Heart left ventricle (tissue), 16 donors: ENCODE data around the gene SPTLC2. TPM values are rescaled to one million over a fixed set of nuclear protein-coding genes. Genes with fewer than 3 reads are reported as not detected.
A peak's percentile ranks its signal among the peaks of the same experiment; 100 is the strongest.

Experiments used
- ATAC-seq, 4 donors: fragments of 200-7000 bp; cut with Tn5 transposase; one replicate each; pipeline ENCODE4 v1.9.1; 2020 to 2022; ENCODE audit warnings: moderate library complexity in 4 of 4, mild to moderate bottlenecking in 3 of 4, moderate number of reproducible peaks in 1 of 4
- DNase-seq, 5 donors: peaks; one replicate each; pipeline ENCODE4 v3.0.0-alpha.2; 2020
- H3K27ac ChIP-seq, 12 donors: fragments of 200-600 bp; sonication (generic) in 4 of 12; one replicate each; pipeline versions ENCODE4 v1.5.0 to v1.8.0; 2016 to 2022; ENCODE audit warnings: mild to moderate bottlenecking in 2 of 12
- H3K27me3 ChIP-seq, 9 donors: fragments of 200-600 bp; sonication (generic) in 2 of 9; one replicate each; pipeline versions ENCODE4 v1.5.1 to v1.8.0; 2016 to 2022; ENCODE audit warnings: mild to moderate bottlenecking in 3 of 9
- H3K36me3 ChIP-seq, 9 donors: fragments of 200-600 bp; sonication (generic) in 2 of 9; one replicate each; pipeline versions ENCODE4 v1.5.0 to v1.8.0; 2018 to 2022; ENCODE audit warnings: mild to moderate bottlenecking in 2 of 9
- H3K4me1 ChIP-seq, 12 donors: fragments of 200-600 bp; sonication (generic) in 4 of 12; one replicate each; pipeline versions ENCODE4 v1.5.0 to v1.8.0; 2016 to 2022; ENCODE audit warnings: mild to moderate bottlenecking in 3 of 12
- H3K4me3 ChIP-seq, 12 donors: fragments of 200-600 bp; sonication (generic) in 4 of 12; one replicate each; pipeline versions ENCODE4 v1.5.0 to v1.8.0; 2017 to 2022; ENCODE audit warnings: mild to moderate bottlenecking in 9 of 12, moderate library complexity in 4 of 12
- H3K9me3 ChIP-seq, 12 donors: fragments of 200-600 bp; sonication (generic) in 4 of 12; one replicate each; pipeline versions ENCODE4 v1.5.0 to v1.8.0; 2016 to 2022; ENCODE audit warnings: mild to moderate bottlenecking in 1 of 12
- CTCF ChIP-seq, 12 donors: fragments of 200-600 bp; sonication (generic) in 4 of 12; IDR thresholded peaks; one replicate each; pipeline versions ENCODE4 v1.5.0 to v1.8.0; 2018 to 2022; ENCODE audit warnings: antibody characterized with exemption in 12 of 12, mild to moderate bottlenecking in 5 of 12
- POLR2A ChIP-seq, 2 donors: fragments of 450-650 bp; IDR thresholded peaks; one replicate each; pipeline ENCODE4 v1.6.1; 2017; ENCODE audit warnings: antibody characterized with exemption in 2 of 2, mild to moderate bottlenecking in 2 of 2, moderate library complexity in 2 of 2
- WGBS, 4 donors: extraction: QIAGEN DNeasy Blood & Tissue Kit in 2 of 4; methylation state at CpG; one replicate each; pipeline versions ENCODE4 v1.1.5 to v1.1.7; 2013 to 2018; 5-methylcytosine and 5-hydroxymethylcytosine counted together
- intact Hi-C, 10 donors: fragments of 100-400 bp; cut with DNase I; formaldehyde crosslinking; loops; one replicate each; pipeline versions ENCODE4 v1.11.1 to v1.14.2; 2022
- polyA plus RNA-seq, 2 donors: library from polyadenylated mRNA; stranded (reverse); fragments of 200-250 nt; gene quantifications; one replicate each; pipeline ENCODE4 v1.2.3, GENCODE V29; 2013
- total RNA-seq, 9 donors: library from RNA; depleted of rRNA in 2 of 9; stranded (reverse); fragments of >200 nt in 2 of 9; fragmentation: NEBNext Ultra II Directional in 3 of 9; extraction: Animal tissue kit (Norgen Biotek cat#: 25700) in 3 of 9; gene quantifications; one replicate each; pipeline versions ENCODE4 v1.1.0 to v1.2.4, GENCODE V29; 2016 to 2023
- donor health status: ischemic (EF 13 %, LVEDD 7.1; RV severe dilation, severe dysfunction).
- donor health status: healthy with polysubstance abuse.
- donor health status: DM: no; HTN: yes; CAD: no.
- donor health status: DM: no; HTN: no; CAD: no.
- donor health status: ischemic (EF 25% LVEDD 6.9; RV normal size, moderate dysfunction).
- donor health status: ischemic (EF 25% LVEDD 5.7; RV mildly dilated, moderate dysfunction).
- donor health status: healthy.
- donor health status: DM: yes; HTN: yes; CAD: no.
- donor health status: ischemic (EF 35%, LVEDD 5.7; RV mildly dilated, moderate dysfunction).
- donor health status: nonischemic (EF 11% LVEDD 7.7; RV severe dilation, severe dysfunction).
- donor health status: DM: yes; HTN: yes; CAD: no.
- donor health status: PGD.
- donor health status: ischemic (EF 29% LVEDD 5.4; RV normal size, mild dysfunction).
- donor health status: nonischemic (EF 23%, LVEDD 6.1; RV moderate dilation, normal function).

Gene SPTLC2
- total and polyA plus RNA-seq, 11 donors, result 3.8 to 25.2 (median 11.2) TPM

GRCh38 chr14:77610553-77610952, 5.9 kb downstream of the SPTLC2 start:
- Histone ChIP-seq H3K27ac (no peak overlapping the region), H3K4me1 (peaks cover 0 to 66% (median 16%) of the 10 kb centered on the region in 12 donors), H3K27me3 (no peaks in the 10 kb centered on the region), H3K36me3 (no peaks in the 10 kb centered on the region), H3K9me3 (no peaks in the 10 kb centered on the region), H3K4me3 (no peak overlapping the region)
- TF ChIP-seq CTCF (IDR thresholded peaks at IDR 0.05) (no peak), POLR2A (IDR thresholded peaks at IDR 0.05) (no peak)
- intact Hi-C loops, result loop anchor here in 1 of 10 donors (10.0 kb wide), 1 partner anchor 56 kb away; no protein-coding TSS in a partner anchor
- 77 to 100% (median 89%) methylated on average over 3 of the region's 3 CpGs for WGBS, 4 donors
- DNase-seq (no peak), ATAC-seq (no peak)

DNA sequence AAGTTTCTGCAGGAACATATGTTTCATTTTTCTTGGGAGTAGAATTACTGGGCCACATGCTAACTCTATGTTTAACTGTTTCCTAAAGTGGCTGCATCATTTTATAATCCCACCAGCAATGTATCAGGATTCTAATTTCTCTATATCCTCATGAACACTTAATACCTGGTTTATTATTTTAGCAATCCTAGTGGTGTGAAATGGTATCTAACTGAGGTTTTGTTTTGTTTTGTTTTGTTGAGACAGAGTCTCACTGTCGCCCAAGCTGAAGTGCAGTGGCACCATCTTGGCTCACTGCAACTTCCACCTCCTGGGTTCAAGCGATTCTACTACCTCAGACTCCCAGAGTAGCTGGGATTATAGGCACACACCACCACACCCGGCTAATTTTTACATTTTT, 6.5 kb downstream of the SPTLC2 start:
- no peaks in the 10 kb centered on the region for H3K36me3 ChIP-seq
- H3K27ac ChIP-seq, result no peak overlapping the region
- intact Hi-C loops, result loop anchor here in 1 of 10 donors (10.0 kb wide), 1 partner anchor 55 kb away; no protein-coding TSS in a partner anchor
- no peak for DNase-seq
- WGBS, 4 donors, result 92 to 98% (median 96%) methylated on average over 3 of the region's 3 CpGs
- ATAC-seq, result no peak
- no peaks in the 10 kb centered on the region for H3K27me3 ChIP-seq
- H3K4me1 ChIP-seq, result peaks cover 0 to 68% (median 10%) of the 10 kb centered on the region in 12 donors
- H3K4me3 ChIP-seq, result no peak overlapping the region
- H3K9me3 ChIP-seq, result no peaks in the 10 kb centered on the region
- TF ChIP-seq CTCF (IDR thresholded peaks at IDR 0.05) (peak in 1 of 12 donors; percentile 7), POLR2A (IDR thresholded peaks at IDR 0.05) (no peak)

- Histone ChIP-seq H3K9me3 (no peaks in the 10 kb centered on the region), H3K4me1 (peaks cover 0 to 65% (median 16%) of the 10 kb centered on the region in 12 donors), H3K36me3 (no peaks in the 10 kb centered on the region), H3K4me3 (no peak overlapping the region), H3K27me3 (no peaks in the 10 kb centered on the region), H3K27ac (peak overlapping the region in 4 of 12 donors; percentile 3 to 75 (median 40))
- 54 to 71% (median 55%) methylated on average over 9 of the region's 9 CpGs for WGBS, 4 donors
- intact Hi-C loops, result no loop called here
- peak in 2 of 5 donors; percentile 12 to 27 for DNase-seq
- peak in 2 of 4 donors; percentile 66 to 88 for ATAC-seq
- TF ChIP-seq CTCF (IDR thresholded peaks at IDR 0.05), result no peak
- no peak for TF ChIP-seq POLR2A (IDR thresholded peaks at IDR 0.05)
Measured at GRCh38 chr14:77607741-77608302, 8.6 kb downstream of the SPTLC2 start.

DNA sequence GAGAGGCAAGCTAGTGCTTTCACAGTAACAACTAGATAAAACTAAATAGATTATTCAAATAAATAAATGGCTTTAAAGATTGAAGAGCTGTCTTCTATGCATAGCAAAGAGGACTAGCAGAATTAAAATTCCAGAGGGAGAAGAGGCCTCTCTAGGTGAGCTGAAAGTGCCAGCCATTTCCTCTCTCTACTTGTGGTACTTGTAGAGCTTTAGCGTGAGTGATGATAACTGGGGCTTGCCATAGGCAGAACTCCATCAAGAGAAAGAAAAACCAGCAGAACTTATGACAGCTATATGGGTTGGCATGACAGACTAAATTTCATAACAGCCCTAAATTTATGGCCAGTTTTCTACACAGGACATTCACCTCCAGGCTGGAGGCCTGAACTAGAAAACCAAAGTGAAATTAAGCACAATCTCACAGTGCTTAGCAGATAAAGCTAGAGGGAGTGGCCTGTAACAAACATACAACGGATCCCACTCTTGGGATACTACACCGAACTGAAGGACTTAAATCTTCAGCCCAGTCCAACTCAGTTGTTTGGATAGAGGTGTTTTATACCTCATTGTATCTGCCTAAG, 11.0 kb downstream of the SPTLC2 start:
- peaks cover 0 to 57% (median 16%) of the 10 kb centered on the region in 12 donors for H3K4me1 ChIP-seq
- no peaks in the 10 kb centered on the region for H3K9me3 ChIP-seq
- H3K4me3 ChIP-seq, result no peak overlapping the region
- WGBS, 4 donors, result 36 to 60% (median 45%) methylated on average over 3 of the region's 3 CpGs
- TF ChIP-seq POLR2A (IDR thresholded peaks at IDR 0.05), result no peak
- no peak for TF ChIP-seq CTCF (IDR thresholded peaks at IDR 0.05)
- ATAC-seq, result no peak
- no peak for DNase-seq
- no peaks in the 10 kb centered on the region for H3K36me3 ChIP-seq
- intact Hi-C loops, result no loop called here
- no peaks in the 10 kb centered on the region for H3K27me3 ChIP-seq
- no peak overlapping the region for H3K27ac ChIP-seq
